Gastroesophageal sphincter (tissue), 3 donors: ENCODE data around the gene CLSTN2.

ENCODE experiments used
- CTCF ChIP-seq, 4 experiments: fragments of 200-600 bp in 2 of 4; fragments of 450-650 bp in 2 of 4; sonication (generic) in 1 of 4; IDR thresholded peaks; one replicate each; pipeline ENCODE4 v1.5.1; 2017 to 2019; ENCODE audit warnings: antibody characterized with exemption in 4 of 4, mild to moderate bottlenecking in 2 of 4, moderate library complexity in 2 of 4
- EP300 ChIP-seq: sonication (generic); formaldehyde crosslinking; IDR thresholded peaks from one replicate; pipeline ENCODE4 v1.6.1; 2017; ENCODE audit warnings: antibody characterized with exemption, mild to moderate bottlenecking

GRCh38 chr3:140268103-140268502 lies 333.1 kb downstream of the CLSTN2 start:
- TF ChIP-seq CTCF (IDR thresholded peaks at IDR 0.05) (no peak), EP300 (no peak)
